NCI-H2227 (cell line): ENCODE results near the gene NUDT3.
A peak's percentile ranks its signal among the peaks of the same experiment; 100 is the strongest.

Experiments used
- DNase-seq: peaks from one replicate; lab custom pipeline; 2025; ENCODE audit not compliant: unreplicated experiment; lab: John Stamatoyannopoulos, UW

The NUDT3 gene

DNA sequence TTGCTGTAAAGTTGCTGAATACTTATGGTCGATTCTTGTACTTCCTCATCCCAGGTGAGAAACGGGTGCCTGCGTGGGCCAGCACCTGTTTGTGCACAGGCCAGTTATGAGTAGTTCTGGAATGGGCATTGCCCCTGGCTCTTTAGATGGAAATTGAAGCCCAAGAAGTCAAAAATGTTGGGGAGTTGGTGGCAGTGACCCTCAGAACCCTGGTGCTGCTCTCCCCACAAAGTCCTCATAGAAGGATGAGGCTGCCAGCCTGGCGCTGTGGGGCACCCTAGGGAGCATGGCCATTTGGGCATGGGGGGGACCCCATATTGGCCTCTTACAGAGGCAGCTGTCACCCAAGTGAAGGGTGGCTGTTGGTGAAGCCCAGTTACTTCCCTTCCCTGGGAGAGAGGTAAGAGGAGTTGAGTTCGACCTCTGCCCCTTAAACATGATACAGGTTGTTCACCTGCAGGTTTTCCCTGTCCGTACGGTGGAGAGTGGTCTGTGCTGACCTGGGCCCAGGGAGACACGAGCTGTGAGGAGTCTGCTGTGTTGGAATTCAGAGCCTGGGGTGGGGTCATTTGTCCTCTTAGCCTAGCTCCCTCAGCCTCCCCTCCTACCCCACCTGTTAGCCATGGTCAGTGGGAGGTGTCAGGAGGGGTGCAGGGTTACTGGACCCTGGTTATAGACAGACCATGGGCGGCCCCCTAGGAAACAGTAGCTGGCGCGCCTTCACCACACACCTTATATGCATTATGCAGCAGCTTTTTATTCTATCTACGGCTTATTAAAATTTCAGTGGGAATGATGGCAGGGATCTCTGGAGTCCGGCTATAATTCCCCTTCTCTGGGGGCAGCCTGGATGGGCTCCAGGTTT, 150.9 kb downstream of the NUDT3 start:
- no peak for DNase-seq

DNA sequence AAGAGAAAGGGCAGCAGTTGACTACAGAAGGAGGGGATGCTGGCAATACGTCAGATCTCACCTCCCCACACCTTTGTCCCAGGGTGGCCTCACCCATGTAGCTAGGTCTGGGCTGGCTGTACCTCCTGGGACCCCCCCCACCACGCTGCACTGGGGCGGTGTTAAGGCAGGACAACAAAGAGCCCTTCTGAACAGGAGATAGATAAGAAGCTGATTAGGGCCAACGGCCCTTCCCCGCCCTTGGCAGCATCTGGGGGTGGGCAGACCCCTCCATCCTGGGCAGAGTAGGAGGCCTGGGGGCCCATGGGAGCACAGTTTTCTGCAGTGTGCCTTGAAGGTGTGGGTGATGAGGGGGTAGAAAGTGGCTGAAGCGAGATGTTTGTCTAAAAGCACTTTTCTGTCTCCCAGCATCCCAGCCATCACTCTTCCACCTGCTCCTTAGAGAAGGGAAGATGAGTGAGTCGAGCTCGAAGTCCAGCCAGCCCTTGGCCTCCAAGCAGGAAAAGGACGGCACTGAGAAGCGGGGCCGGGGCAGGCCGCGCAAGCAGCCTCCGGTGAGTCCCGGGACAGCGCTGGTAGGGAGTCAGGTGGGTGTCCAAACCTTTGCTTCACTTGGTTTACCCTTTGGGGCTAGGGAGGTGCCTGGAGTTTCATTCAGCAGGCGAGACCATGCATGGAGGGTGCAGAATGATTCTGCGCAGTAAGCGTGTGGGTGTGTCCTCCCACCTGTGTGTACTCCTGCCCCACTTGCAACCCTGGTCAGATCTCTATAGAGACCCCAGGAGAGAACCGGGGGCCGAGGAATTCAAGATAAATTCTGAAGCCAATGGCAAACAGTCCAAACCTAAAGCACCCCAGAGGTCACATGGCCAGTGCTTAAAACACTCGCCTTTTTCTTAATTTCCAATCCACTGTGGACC, 151.9 kb downstream of the NUDT3 start:
- DNase-seq: no peak

DNA sequence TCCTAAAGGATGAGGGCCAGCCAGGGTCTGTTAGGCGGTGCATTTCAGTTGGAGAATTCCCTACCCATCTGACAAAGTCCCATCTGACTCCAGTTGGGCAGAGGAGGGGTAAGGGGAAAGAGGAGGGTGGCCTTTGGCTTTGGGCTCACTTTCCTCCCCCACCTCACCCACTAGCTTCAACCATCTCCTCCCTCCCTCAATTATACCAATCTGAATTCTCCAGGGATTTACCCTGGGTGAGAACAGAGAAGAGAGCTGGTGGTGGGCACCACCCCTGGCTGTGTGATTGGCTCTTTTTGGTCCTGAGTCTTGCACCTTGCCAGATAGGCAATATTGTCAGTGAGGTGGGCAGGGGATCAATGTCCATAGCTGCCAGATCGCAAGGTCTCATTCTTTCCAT, 152.6 kb downstream of the NUDT3 start:
- DNase-seq: no peak

DNA sequence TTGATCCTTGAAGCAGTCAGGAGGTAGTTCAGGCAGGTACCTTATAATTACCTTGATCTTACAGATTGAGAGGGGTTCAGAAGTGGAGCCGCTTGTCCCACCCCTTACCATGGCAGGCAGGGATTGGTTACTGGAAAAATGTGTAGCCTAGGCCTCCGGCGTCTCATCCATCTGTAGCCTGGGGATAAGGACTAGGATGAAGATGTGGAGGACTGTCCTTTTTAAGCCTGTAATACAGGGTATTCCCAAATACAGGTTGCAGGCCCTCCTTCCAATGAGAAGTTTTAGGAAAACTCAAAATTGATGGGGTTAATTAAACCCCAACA, 153.0 kb downstream of the NUDT3 start:
- DNase-seq: no peak

DNA sequence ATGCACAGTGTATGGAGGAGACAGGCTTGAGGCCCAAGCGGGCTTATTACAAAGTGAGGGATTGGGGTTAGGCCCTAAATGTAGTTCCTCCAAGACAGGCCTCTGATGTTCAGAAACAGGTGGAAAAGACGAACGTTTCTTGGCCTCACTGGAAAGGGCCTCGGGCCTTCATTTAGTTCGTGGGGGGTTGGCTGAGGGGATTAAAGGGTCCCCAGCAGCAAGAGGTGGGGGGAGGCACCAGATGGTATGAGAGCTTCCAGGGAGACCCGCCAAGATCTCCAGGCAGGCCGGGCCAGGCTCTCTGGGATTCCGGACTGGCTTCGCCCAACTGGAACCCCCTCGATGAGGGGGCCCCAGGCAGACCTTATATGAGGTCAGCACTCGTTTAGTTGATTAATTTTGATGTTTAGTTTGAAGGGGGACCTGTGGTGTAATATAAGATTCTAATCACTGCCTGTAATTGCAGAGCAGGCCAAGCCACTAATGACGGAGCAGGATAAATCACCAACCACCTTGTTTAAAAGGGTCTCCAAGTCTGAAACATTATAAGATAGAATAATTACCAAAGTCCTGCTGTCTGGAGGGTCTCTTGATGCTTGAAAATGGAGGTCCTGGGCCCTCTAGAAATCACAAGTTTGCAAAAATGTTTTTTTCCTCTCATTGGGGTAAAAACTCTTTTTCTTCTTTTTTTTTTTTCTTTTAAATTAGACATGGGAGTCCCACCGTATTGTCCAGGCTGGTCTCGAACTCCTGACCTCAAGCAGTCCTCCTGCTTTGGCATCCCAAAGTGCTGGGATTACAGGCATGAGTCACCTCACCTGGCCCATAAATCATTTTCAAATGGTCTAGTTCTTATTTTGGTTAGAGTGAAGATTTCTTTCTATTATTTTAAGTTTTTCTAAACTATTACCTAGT, 153.6 kb downstream of the NUDT3 start:
- DNase-seq: no peak

DNA sequence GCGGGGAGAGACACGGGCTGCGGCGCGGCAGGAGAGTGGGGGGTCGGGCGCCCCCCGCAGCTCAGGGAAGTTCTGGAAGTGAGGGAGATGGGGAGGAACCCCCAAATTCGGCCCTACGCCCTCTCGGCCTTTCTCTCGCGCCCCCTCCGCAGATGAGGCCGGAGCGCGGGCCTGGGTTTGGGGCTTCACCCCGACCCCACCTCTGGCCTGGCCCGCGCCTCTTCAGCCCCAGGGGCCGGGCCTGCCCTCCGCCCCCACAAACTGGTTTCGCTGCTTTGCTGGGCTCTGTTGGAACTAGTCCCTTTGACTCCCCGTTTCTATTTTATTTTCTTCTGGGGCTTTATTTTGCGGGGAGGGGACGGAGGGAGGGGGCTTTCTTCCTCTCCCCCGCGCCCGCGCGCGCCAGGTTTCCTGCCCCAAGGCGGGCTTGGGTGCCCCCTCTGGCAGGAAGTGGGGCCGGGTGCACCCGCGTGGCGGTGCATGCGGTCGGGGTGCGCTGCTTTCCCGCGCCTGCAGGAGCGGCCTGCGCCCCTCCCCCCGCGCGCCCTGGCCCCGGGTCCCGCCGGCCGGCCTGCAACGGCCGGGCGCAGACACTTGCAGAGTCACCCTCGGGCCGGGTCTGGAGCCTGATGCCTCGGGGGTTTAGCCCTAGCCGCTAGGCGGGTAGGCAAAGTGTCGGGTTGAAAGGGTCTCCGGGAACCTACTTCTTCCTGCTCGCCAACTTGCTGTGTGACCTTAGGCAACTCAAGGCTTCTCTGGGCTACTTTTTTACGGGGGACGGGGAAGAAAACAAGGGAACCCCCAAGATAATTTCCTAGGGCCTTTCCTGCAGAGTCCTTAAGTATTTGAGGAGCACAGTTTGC, 154.5 kb downstream of the NUDT3 start:
- DNase-seq: peak; percentile 84

DNA sequence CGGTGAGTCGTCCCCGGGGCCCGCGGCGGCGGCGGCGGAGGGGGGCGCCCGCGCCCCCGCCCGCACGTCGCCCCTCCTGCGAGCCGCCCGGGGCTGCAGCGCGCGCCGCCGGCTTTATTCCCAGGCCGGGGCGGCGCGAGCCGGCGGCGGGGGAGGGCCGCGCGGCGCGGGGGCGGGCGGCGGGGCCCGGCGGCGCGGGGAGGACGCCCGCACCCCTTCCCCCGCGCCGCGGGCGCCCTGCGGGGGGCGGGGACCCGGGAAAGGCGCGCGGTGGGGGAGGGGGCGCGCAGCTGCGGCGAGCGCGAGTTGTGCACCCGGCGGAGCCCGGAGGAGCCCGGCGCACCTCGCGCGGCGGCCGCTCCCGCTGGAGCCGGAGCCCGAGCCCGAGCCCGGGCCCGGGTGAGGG, 155.2 kb downstream of the NUDT3 start:
- DNase-seq: peak; percentile 74

DNA sequence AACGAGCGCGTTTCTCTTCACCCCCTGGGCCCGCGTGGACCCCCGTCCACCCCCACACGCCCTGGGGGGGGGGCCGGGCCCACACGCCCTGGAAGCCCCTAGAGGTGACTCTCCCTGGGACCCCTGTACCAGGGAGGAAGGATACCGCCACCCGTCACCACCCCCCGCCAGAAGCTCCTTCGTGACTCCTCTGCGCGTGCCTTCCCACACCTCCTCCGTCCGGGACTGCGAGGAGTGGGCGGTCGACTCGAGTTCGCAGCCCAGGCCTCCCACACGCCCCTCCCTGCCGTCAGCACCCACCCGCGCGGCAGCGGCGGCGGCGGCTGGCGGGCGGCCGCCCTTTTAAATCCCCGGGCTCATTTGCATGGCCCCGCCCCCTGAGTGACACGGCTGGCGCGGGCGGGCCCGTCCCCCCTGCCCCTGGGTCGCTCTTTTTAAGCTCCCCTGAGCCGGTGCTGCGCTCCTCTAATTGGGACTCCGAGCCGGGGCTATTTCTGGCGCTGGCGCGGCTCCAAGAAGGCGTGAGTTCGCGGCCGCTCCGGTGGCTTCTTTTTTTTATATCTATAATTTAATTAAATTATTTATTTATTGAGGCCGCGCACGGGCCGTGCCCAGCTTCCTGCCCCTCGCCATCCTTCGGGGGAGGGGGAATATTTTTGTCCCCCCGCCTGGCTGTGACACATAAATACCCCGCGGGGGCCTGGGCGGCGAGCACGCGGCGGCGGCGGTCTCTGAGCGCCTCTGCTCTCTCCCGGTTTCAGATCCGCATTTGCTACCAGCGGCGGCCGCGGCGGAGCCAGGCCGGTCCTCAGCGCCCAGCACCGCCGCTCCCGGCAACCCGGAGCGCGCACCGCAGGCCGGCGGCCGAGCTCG, 155.8 kb downstream of the NUDT3 start, which contains the start of gene HMGA1:
TSS of gene HMGA1 (plus strand) at position 431 of the 873 bp plus-strand sequence. CDS start 3,908 bp downstream, outside the sequence.
- peak; percentile 92 for DNase-seq

DNA sequence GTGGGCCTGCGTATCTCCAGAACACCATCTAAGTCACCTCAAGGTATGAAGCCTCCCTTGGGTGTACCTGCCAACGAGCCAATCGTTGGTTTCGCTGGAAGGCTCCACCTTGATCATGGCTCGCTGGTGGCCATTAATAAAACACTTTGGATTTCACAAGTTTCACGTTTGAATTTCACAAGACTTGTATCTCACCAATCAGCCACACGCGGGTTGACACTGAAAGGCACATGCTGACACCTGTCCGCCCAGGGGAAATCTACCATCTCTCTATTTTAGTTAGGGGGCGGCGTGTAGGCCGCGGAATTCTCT, 156.4 kb downstream of the NUDT3 start:
- no peak for DNase-seq

DNA sequence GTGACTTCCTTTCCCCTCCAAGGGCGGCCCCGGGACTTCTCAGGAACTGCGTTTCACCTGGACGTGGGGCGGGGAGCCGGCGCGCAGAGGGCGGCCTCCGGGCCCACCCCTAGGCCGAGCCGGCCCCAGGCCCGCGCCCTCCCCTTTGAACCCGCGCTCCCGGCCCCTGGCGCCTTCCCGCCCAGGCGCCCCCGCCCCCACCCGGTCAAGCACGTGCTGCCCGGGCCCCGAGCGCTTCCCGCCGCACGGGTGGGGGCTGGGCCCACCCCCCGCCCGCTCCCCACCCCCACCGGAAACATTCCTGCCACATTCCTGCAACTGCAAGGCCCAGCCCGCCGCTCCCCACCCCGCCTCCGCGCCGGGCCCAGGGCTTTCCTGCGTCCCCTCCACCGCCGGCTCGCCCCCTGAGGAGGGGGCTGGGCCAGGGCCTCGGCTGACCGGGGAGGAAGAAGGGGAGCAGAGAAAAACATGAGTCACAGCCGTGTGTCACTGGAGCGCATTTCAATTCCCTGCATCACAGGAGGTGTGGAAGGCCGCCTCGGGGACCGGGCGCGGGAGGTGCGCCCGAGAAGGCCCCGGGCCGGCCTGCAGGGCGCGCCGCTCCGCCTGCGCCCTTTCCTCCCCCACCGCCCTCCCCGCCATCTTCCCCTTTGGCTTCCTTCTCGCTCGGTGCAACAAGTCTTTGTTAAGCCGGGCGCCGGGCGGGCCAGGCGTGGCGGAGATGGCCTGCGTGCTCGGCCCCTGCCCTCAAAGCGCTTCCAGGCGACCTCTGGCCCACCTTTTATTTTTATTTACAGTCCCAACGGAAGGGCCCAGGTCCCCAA, 156.9 kb downstream of the NUDT3 start:
- no peak for DNase-seq

DNA sequence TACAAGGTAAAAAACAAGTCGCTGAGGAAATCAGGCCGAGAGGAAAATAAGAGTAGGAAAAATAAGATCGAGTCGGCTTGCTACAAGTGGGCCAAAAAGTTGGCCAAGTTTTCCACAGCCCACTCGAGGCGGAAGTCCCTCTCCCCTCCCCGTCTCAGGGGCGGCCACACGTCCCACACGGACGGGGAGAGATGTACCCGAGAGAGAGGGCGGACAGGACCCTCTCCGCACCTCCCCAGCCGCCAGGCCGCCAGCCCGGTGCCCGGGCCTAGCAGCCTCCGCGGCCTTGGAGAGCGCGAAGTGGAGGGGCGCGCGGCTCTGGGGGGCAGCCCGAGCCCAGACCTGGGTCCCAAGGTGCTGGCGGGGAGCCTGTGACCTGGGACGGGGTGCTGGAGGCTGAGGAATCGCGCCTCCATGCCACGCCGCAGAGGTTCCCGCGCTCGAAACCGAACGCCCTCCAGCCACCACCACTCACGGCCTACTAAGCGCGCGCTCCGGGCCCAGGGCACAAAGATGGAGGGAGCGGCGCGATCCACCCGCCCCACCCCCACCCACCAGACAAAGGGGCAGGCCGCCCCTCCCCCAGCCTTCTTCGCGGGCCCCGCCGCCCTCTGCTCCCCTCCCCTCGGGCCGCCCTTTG, 157.7 kb downstream of the NUDT3 start:
- no peak for DNase-seq

DNA sequence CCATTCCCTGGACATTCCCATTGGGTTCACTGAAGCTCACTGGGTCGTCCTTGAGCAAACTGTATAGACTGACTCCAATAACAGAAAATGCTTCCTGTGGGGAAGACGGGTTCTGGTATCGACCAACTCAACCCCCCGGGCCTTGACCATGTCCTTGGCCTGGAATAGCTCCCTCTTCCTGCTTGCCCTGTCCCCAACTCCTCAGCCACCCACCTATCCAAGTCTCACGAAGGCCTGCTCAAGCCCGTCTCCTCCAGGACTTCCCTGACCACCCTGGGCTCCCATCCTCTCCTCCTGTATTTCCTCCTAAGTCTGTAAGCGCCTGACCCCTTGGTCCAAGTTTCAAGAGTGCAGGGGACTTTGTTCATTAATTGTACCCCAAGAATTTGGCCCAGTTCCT, 158.6 kb downstream of the NUDT3 start:
- no peak for DNase-seq

DNA sequence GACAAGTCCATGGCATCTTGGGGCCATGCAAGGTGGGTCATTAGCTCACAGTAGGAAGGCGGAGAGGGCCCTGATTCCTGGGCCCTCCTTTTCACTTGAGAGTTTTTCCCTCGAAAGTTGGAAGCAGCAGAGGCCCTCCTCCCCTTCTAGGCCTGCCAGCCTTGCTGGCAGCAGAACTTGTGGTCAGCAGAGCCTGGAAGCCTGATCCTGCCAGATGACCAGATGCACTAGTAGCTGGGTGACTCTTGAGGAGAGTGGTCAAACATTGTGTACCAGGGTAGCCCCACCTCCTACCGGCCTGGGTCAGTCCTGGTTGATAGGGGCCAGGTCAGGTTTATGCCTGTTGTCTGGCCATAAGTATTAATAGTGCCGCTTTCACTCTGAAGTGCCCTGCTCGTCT, 159.6 kb downstream of the NUDT3 start:
- no peak for DNase-seq

DNA sequence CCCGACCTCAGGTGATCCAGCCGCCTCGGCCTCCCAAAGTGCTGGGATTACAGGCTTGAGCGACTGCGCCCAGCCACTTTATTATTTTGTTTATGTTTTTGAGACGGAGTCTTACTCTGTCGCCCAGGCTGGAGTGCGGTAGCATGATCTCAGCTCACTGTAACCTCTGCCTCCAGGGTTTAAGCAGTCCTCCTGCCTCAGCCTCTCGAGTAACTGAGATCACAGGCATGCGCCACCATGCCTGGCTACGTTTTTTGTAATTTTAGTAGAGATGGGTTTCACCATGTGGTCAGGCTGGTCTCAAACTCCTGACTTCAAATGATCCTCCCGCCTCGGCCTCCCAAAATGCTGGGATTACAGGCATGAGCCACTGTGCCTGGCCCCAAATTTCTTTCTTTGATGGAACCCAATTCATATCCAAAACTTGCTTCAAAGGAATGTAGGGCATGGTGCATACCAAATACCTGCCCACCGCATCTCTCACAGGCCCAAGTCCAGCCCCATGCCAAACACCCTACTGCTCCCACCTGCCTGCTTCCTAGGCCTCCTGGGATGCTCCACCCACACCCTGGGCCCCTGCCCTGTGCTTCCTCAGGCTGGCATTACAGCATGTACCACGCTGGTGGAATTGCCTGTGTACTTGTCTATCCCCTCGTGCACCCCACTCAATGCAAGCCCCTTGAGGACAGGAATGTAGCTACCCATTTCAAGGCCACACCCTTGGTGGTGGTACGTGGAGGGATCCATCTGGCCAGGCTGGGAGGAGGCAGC, 160.7 kb downstream of the NUDT3 start:
- no peak for DNase-seq

DNA sequence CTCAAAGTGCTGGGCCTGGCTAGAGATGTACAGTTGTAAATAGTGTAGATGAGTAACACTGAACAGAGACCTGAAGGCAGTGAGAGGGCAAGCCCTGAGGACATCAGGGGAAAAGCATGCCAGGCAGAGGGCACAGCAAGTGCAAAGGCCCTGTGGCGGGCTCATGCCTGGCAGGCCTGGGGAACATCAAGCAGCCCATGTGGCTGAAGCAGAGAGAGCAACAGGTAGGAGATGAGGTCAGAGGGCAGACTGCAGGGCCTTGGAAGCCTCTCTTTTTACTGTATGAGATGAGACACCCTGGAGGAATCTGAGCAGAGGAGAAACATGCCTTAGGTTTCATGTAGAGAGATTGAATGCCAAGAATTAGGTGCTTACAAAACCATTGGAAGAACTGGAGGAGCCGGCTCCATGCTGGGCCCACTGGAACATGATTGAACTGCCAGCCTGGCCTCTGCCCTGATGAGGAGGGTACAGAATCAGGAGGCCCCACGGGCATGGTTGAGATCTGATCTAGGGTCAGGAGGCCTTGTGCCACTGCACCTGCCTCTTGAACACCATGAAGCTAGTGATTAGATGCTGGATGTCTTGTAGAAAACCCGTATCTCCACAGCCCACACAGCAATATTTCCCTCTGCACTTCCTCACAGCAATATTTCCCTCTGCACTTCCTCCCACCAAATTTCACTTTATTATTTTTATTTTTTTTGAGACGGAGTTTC, 161.7 kb downstream of the NUDT3 start:
- DNase-seq: no peak

DNA sequence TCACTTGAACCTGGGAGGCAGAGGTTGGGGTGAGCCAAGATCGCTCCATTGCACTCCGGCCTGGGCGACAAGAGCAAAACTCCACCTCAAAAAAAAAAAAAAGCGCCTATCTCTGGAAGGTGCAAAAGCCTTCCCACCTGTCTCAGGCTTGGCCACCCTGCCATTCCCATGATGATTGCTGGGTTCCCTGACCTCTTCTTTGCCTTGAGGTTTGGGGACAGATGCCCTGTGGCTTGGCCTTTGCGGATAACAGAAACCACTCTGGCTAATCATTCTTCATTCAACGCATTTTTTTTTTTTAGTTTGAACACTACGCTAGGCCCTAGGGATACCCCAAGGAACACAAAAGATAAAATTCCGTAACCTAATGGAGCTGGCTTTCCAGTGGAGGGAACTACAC, 162.6 kb downstream of the NUDT3 start:
- no peak for DNase-seq
